MCF 10A (cell line): Measurements from ENCODE around the gene IDH3G. TPM values are rescaled to one million over a fixed set of nuclear protein-coding genes. Genes with fewer than 3 reads are reported as not detected.
"Not testable (repeated sequence)": the region's sequence is repeated elsewhere in the genome, so short reads cannot be mapped to it uniquely, and the experiment has no call there.

Experiments used
- BruUV-seq: library from RNA; stranded (reverse); fragments of 400-500 nt; replicated peaks from 2 replicates; lab custom pipeline; 2021; lab: Mats Ljungman, UMichigan
- CTCF ChIA-PET: fragments of 300-600 bp; sonication (Branson Sonifier 250); formaldehyde crosslinking; extraction: SDS; loops from one replicate; lab custom pipeline; 2021; ENCODE audit warnings: antibody characterized with exemption, inconsistent platforms; lab: Yijun Ruan, JAX
- POLR2A ChIA-PET: fragments of 300-600, 350-650 bp; sonication (Branson Sonifier 250); formaldehyde crosslinking; extraction: SDS; loops from one replicate; lab custom pipeline; 2020; ENCODE audit warnings: antibody characterized with exemption, inconsistent platforms; lab: Yijun Ruan, JAX
- DNase-seq: peaks from one replicate; pipeline ENCODE4 v3.0.0-alpha.2; 2018; ENCODE audit not compliant: unreplicated experiment
- H3K27ac Mint-ChIP-seq: one replicate; pipeline ENCODE4 v1.8.0; 2022; ENCODE audit warnings: mild to moderate bottlenecking, low read depth, mixed read lengths; ENCODE audit not compliant: unreplicated experiment
- H3K27me3 Mint-ChIP-seq: one replicate; pipeline ENCODE4 v1.8.0; 2022; ENCODE audit warnings: mixed read lengths; ENCODE audit not compliant: insufficient read depth, unreplicated experiment
- H3K36me3 Mint-ChIP-seq: one replicate; pipeline ENCODE4 v1.8.0; 2022; ENCODE audit warnings: mild to moderate bottlenecking, moderate library complexity, mixed read lengths; ENCODE audit not compliant: insufficient read depth, unreplicated experiment
- H3K4me1 Mint-ChIP-seq: one replicate; pipeline ENCODE4 v1.8.0; 2022; ENCODE audit warnings: mixed read lengths; ENCODE audit not compliant: insufficient read depth, unreplicated experiment
- H3K4me3 Mint-ChIP-seq: one replicate; pipeline ENCODE4 v1.8.0; 2022; ENCODE audit warnings: mild to moderate bottlenecking, moderate library complexity, mixed read lengths; ENCODE audit not compliant: unreplicated experiment
- H3K9me3 Mint-ChIP-seq: one replicate; pipeline ENCODE4 v1.8.0; 2022; ENCODE audit warnings: mixed read lengths; ENCODE audit not compliant: unreplicated experiment
- intact Hi-C: fragments of 100-400 bp; cut with micrococcal nuclease; formaldehyde crosslinking; loops from 2 replicates; pipeline ENCODE4 v1.14.1; 2022
- total RNA-seq: library from RNA; stranded (reverse); gene quantifications from 2 replicates; pipeline ENCODE4 v1.2.3, GENCODE V29; 2022
- TF ChIP-seq, protein P1 (sequence below): fragments of 200-600 bp; IDR thresholded peaks from one replicate; pipeline ENCODE4 v1.8.0; 2022; ENCODE audit warnings: antibody characterized with exemption, mild to moderate bottlenecking; ENCODE audit not compliant: unreplicated experiment

IDH3G gene
- total RNA-seq, 1 experiment from 2014 or later: 65.4 TPM

DNA sequence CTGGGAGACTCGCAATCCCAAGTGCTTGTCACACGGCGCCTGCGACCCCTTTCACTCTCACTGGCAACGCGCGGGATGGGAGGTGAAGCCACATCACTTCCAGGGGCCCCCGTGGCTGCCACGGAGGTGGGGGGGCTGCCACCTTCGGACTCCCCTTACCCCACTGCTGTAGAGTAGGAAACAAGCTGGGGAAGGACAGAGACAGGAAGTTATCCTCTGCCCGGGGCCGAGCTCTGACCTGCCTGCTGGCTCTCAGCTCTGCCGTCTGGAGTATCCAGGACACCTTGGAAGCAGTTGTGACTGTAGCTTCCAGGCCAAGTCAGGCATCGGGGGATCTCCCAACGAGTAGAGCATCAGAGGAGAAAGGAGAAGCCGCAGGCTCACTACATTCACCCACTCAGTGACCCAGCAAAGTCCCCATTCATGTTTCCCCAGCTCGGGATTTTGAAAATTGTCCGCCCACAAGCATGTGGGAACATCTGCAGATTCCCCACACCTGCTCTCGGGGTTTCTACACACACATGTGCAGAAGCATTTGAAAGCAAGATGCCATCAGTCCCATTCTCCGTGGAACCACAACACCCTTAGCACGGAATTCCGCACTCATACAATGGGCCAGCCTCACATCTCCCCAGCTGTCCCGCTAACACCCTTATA is 25.3 kb upstream of the IDH3G start:
- Mint-ChIP-seq H3K9me3 (no peaks in the 10 kb centered on the region), H3K36me3 (no peaks in the 10 kb centered on the region), H3K4me1 (no peaks in the 10 kb centered on the region), H3K4me3 (no peak overlapping the region), H3K27ac (no peak overlapping the region), H3K27me3 (peaks cover 29% of the 10 kb centered on the region)
- DNase-seq: no peak
- BruUV-seq: no TSS peak
- ChIA-PET POLR2A (no interaction called here), CTCF (interaction anchor here (0.6 to 0.9 kb wide), 2 partner anchors 130 to 271 kb away, joined by 3 read pairs; no protein-coding TSS in a partner anchor)
- intact Hi-C loops: no loop called here
- TF ChIP-seq, protein P1, sequence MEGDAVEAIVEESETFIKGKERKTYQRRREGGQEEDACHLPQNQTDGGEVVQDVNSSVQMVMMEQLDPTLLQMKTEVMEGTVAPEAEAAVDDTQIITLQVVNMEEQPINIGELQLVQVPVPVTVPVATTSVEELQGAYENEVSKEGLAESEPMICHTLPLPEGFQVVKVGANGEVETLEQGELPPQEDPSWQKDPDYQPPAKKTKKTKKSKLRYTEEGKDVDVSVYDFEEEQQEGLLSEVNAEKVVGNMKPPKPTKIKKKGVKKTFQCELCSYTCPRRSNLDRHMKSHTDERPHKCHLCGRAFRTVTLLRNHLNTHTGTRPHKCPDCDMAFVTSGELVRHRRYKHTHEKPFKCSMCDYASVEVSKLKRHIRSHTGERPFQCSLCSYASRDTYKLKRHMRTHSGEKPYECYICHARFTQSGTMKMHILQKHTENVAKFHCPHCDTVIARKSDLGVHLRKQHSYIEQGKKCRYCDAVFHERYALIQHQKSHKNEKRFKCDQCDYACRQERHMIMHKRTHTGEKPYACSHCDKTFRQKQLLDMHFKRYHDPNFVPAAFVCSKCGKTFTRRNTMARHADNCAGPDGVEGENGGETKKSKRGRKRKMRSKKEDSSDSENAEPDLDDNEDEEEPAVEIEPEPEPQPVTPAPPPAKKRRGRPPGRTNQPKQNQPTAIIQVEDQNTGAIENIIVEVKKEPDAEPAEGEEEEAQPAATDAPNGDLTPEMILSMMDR: no peak

- Mint-ChIP-seq H3K4me3 (no peak overlapping the region), H3K27ac (no peak overlapping the region), H3K27me3 (peaks cover 22% of the 10 kb centered on the region), H3K36me3 (no peaks in the 10 kb centered on the region), H3K9me3 (no peaks in the 10 kb centered on the region), H3K4me1 (no peaks in the 10 kb centered on the region)
- BruUV-seq: no TSS peak
- TF ChIP-seq, protein P1: no peak
- CTCF ChIA-PET: interaction anchor here (0.6 kb wide), 2 partner anchors 27 to 124 kb away, joined by 3 to 4 read pairs; no protein-coding TSS in a partner anchor
- DNase-seq: no peak
- intact Hi-C loops: no loop called here
- POLR2A ChIA-PET: no interaction called here
Measured at GRCh38 chrX:153818571-153819383, 24.6 kb upstream of the IDH3G start.

DNA sequence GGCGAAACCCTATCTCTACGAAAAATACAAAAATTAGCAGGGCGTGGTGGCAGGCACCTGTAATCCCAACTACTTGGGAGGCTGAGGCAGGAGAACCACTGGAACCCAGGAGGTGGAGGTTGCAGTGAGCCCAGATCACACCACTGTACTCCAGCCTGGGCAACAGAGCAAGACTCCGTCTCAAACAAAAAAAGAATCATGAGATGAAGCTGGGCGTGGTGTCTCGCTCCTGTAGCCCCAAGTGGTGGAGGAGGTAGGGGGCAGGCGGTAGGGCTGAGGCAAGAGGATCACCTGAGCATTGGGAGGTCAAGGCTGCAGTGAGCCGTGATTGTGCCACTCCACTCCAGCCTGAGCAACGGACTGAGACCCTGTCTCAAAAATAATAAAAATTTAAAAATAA is 23.9 kb upstream of the IDH3G start:
- POLR2A ChIA-PET, H3K4me1 Mint-ChIP-seq, H3K27ac Mint-ChIP-seq, intact Hi-C loops, BruUV-seq, DNase-seq, H3K4me3 Mint-ChIP-seq, H3K9me3 Mint-ChIP-seq, H3K36me3 Mint-ChIP-seq: not testable (repeated sequence)
- H3K27me3 Mint-ChIP-seq: peaks cover 26% of the 10 kb centered on the region
- CTCF ChIA-PET: interaction anchor here (0.6 kb wide), 2 partner anchors 28 to 124 kb away, joined by 3 to 4 read pairs; no protein-coding TSS in a partner anchor

DNA sequence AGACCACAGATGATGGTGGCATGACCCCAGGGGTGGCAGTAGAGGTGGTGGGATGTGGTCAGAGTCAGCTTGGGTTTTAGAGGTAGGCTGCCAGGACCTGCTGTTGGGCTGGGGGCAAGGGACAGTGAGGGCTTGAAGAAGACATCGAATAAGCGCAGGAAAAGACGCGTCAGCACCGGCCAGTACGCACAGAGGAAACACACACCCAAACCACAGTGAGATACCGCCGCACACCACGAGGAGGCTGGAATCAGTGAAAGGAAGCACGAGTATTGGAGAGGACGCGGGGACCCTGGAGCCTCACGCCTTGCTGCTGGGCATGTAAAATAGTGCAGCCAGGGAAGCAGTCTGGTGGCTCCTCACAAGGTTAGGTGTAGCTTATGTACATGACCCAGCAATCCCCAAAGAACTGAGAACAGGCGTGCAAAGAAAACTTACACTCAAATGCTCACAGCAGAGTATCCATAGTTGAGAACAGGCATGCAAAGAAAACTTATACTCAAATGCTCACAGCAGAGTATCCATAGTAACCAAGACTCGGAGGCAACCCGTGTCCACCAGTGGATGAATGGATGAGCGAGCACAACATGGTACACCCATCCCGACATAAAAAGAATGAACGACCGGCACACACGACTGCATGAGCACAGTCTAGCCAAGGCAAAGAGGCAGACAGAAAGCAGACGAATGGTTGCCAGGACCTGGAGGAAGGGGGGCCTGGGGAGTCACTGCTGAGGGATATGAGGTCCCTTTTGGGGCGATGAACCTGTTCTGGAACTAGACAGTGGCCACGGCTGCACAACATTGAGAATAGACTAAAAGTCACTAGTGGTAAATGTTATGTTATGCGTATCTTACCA is 22.9 kb upstream of the IDH3G start:
- CTCF ChIA-PET: no interaction called here
- no peak overlapping the region for H3K27ac Mint-ChIP-seq
- intact Hi-C loops: no loop called here

More for the DNA sequence above, 22.9 kb upstream of the IDH3G start:
- POLR2A ChIA-PET: no interaction called here
- Mint-ChIP-seq H3K4me3 (no peak overlapping the region), H3K9me3 (no peaks in the 10 kb centered on the region), H3K27me3 (peaks cover 26% of the 10 kb centered on the region), H3K4me1 (no peaks in the 10 kb centered on the region), H3K36me3 (no peaks in the 10 kb centered on the region)
- BruUV-seq: no TSS peak
- DNase-seq: no peak
- TF ChIP-seq, protein P1: no peak
